OCI-LY7 (cell line): ENCODE data around the gene TASOR. TPM values are rescaled to one million over a fixed set of nuclear protein-coding genes. Genes with fewer than 3 reads are reported as not detected.

Source experiments
- BruUV-seq: library from RNA; stranded (reverse); fragments of 400-500 nt; replicated peaks from 2 replicates; lab custom pipeline; 2021; lab: Mats Ljungman, UMichigan
- CTCF ChIA-PET: fragments of 300-600 bp; sonication (Branson Sonifier 250); formaldehyde crosslinking; loops from one replicate; lab custom pipeline; 2022; ENCODE audit warnings: antibody characterized with exemption; ENCODE audit not compliant: unreplicated experiment; lab: Charles Lee
- POLR2A ChIA-PET: fragments of 300-600 bp; sonication (Branson Sonifier 250); formaldehyde crosslinking; loops from one replicate; lab custom pipeline; 2022; ENCODE audit warnings: antibody characterized with exemption; lab: Charles Lee
- DNase-seq: peaks from one replicate; pipeline ENCODE4 v3.0.0-alpha.2; 2015; ENCODE audit warnings: low spot score
- H2AFZ ChIP-seq: fragments of 200-600 bp; sonication (generic), shearing (Covaris generic); 2 replicates; pipeline ENCODE4 v1.6.1; 2014; ENCODE audit warnings: mild to moderate bottlenecking, antibody characterized with exemption, low read length, moderate library complexity
- H3K27ac ChIP-seq: fragments of 200-600 bp; sonication (generic); 2 replicates; pipeline ENCODE4 v1.5.1; 2014; ENCODE audit warnings: mixed run types, low read depth, mild to moderate bottlenecking, moderate library complexity, low read length, inconsistent platforms; ENCODE audit not compliant: poor library complexity, severe bottlenecking
- H3K36me3 ChIP-seq: fragments of 200-600 bp; sonication (generic); 2 replicates; pipeline ENCODE4 v1.6.1; 2014; ENCODE audit warnings: mild to moderate bottlenecking, antibody characterized with exemption, low read length, moderate library complexity, mixed read lengths; ENCODE audit not compliant: insufficient read depth
- H3K4me1 ChIP-seq: fragments of 200-600 bp; sonication (generic); 2 replicates; pipeline ENCODE4 v1.5.1; 2014; ENCODE audit warnings: mild to moderate bottlenecking, low read length; ENCODE audit not compliant: insufficient read depth, poor library complexity, severe bottlenecking
- H3K4me2 ChIP-seq: fragments of 200-600 bp; sonication (generic); 2 replicates; pipeline ENCODE4 v1.6.1; 2014; ENCODE audit warnings: mild to moderate bottlenecking, low read length
- H3K4me3 ChIP-seq: fragments of 200-600 bp; sonication (generic); 2 replicates; pipeline ENCODE4 v1.5.1; 2014; ENCODE audit warnings: mild to moderate bottlenecking, low read depth, low read length; ENCODE audit not compliant: poor library complexity, severe bottlenecking
- H3K79me2 ChIP-seq: fragments of 200-600 bp; sonication (generic); 2 replicates; pipeline ENCODE4 v1.6.1; 2016; ENCODE audit warnings: low read depth, mild to moderate bottlenecking, low read length, moderate library complexity, mixed read lengths; ENCODE audit not compliant: insufficient read depth
- H3K9me2 ChIP-seq: fragments of 200-600 bp; sonication (generic); 2 replicates; pipeline ENCODE4 v1.6.1; 2016; ENCODE audit warnings: mild to moderate bottlenecking, low read length, mixed read lengths; ENCODE audit not compliant: insufficient read depth
- H3K9me3 ChIP-seq: fragments of 200-600 bp; sonication (generic); 2 replicates; pipeline ENCODE4 v1.6.1; 2014; ENCODE audit warnings: mild to moderate bottlenecking, mixed run types, low read length, mixed read lengths
- H4K20me1 ChIP-seq: fragments of 200-600 bp; sonication (generic); 2 replicates; pipeline ENCODE4 v1.6.1; 2014; ENCODE audit warnings: mild to moderate bottlenecking, antibody characterized with exemption, low read length, moderate library complexity, mixed read lengths; ENCODE audit not compliant: insufficient read depth
- CTCF ChIP-seq: fragments of 200-600 bp; sonication (generic); conservative IDR thresholded peaks from 2 replicates; pipeline ENCODE4 v1.5.1; 2014; ENCODE audit warnings: mild to moderate bottlenecking, antibody characterized with exemption, low read length, moderate library complexity, mixed read lengths
- EZH2phosphoT487 ChIP-seq: fragments of 200-600 bp; sonication (generic); IDR thresholded peaks from 2 replicates; pipeline ENCODE4 v1.6.1; 2018; ENCODE audit warnings: low read depth, borderline replicate concordance, mild to moderate bottlenecking, mixed run types, antibody characterized with exemption, low read length, moderate library complexity, mixed read lengths
- intact Hi-C: fragments of 100-400 bp; cut with micrococcal nuclease; formaldehyde crosslinking; loops from one replicate; pipeline ENCODE4 v1.10.0; 2022; ENCODE audit not compliant: unreplicated experiment
- total RNA-seq, 2 experiments: library from RNA; depleted of rRNA in 1 of 2; stranded (reverse); fragments of >200 nt in 1 of 2; shearing (Covaris generic) in 1 of 2; gene quantifications; 2 replicates each; pipeline ENCODE4 v1.2.3, GENCODE V29; 2014 to 2022

The TASOR gene
- total RNA-seq, 2 experiments from 2014 or later = 96.5 to 121 TPM

GRCh38 chr3:56704706-56705105, 21.6 kb upstream of the TASOR start:
- no peak overlapping the region for H3K4me3 ChIP-seq
- BruUV-seq = no TSS peak

GRCh38 chr3:56702490-56703315, 19.6 kb upstream of the TASOR start:
- H3K4me3 ChIP-seq = no peak overlapping the region
- no TSS peak for BruUV-seq
- H4K20me1 ChIP-seq = no peaks in the 10 kb centered on the region
- H3K27ac ChIP-seq = no peak overlapping the region
- H3K4me2 ChIP-seq = no peak overlapping the region
- no peaks in the 10 kb centered on the region for H3K9me3 ChIP-seq
- peaks cover 11% of the 10 kb centered on the region for H3K4me1 ChIP-seq
- no peak overlapping the region for H2AFZ ChIP-seq
- peak; percentile 82 for DNase-seq
- H3K36me3 ChIP-seq = no peaks in the 10 kb centered on the region
- TF ChIP-seq CTCF = peak; percentile 98
- no peak for TF ChIP-seq EZH2phosphoT487
- no peaks in the 10 kb centered on the region for H3K9me2 ChIP-seq
- ChIA-PET POLR2A (interaction anchor here (0.5 to 2.5 kb wide), 4 partner anchors 77 to 196 kb away, joined by 3 to 17 read pairs (median 4); no protein-coding TSS in a partner anchor), CTCF (no interaction called here)
- intact Hi-C loops = loop anchor here (1.0 to 5.0 kb wide), 4 partner anchors 80 to 287 kb away; no protein-coding TSS in a partner anchor
- H3K79me2 ChIP-seq = no peaks in the 10 kb centered on the region

More at GRCh38 chr3:56704706-56705105, 21.6 kb upstream of the TASOR start:
- H4K20me1 ChIP-seq = no peaks in the 10 kb centered on the region
- peak; percentile 24 for DNase-seq
- no peaks in the 10 kb centered on the region for H3K36me3 ChIP-seq
- H2AFZ ChIP-seq = peak overlapping the region; percentile 58; the same call in 1 of the 2 replicates
- H3K4me2 ChIP-seq = no peak overlapping the region
- TF ChIP-seq CTCF = no peak
- TF ChIP-seq EZH2phosphoT487 = no peak
- ChIA-PET POLR2A (interaction anchor here (0.6 to 2.5 kb wide), 9 partner anchors 54 to 288 kb away, joined by 3 to 18 read pairs (median 4); no protein-coding TSS in a partner anchor), CTCF (no interaction called here)
- intact Hi-C loops = loop anchor here (5.0 kb wide), 1 partner anchor 78 kb away; no protein-coding TSS in a partner anchor
- H3K9me3 ChIP-seq = no peaks in the 10 kb centered on the region
- peaks cover 11% of the 10 kb centered on the region for H3K4me1 ChIP-seq
- no peaks in the 10 kb centered on the region for H3K79me2 ChIP-seq
- no peaks in the 10 kb centered on the region for H3K9me2 ChIP-seq
- no peak overlapping the region for H3K27ac ChIP-seq
